AG04449 (cell line): ENCODE measurements around the gene NCSTN.

Source experiments
- CTCF ChIA-PET: fragments of 350-600 bp; formaldehyde crosslinking; extraction: SDS; loops from one replicate; lab custom pipeline; 2021; ENCODE audit warnings: antibody characterized with exemption; lab: Yijun Ruan, JAX
- POLR2A ChIA-PET: fragments of 400-600, 350-600 bp; formaldehyde crosslinking; extraction: SDS; loops from one replicate; lab custom pipeline; 2020; ENCODE audit warnings: antibody characterized with exemption, inconsistent platforms; lab: Yijun Ruan, JAX
- DNase-seq: peaks from one replicate; pipeline ENCODE4 v3.0.0-alpha.2; 2010; ENCODE audit warnings: low read depth, low spot score
- H3K4me3 ChIP-seq: 2 replicates; pipeline ENCODE4 v1.5.1; 2011; ENCODE audit warnings: low read depth, mild to moderate bottlenecking, control low read depth, low read length
- CTCF ChIP-seq: IDR thresholded peaks from one replicate; pipeline ENCODE4 v1.5.1; 2011; ENCODE audit warnings: mild to moderate bottlenecking, moderate library complexity, low read length, control low read depth, inconsistent platforms; ENCODE audit not compliant: insufficient read depth; ENCODE audit errors: missing control alignments

NCSTN gene

GRCh38 chr1:160328184-160328583, 15.0 kb upstream of the NCSTN start:
- no peak overlapping the region for H3K4me3 ChIP-seq
- ChIA-PET POLR2A (no interaction called here), CTCF (interaction anchor here (1.2 to 9.9 kb wide), 4 partner anchors 11 to 135 kb away, joined by 3 to 64 read pairs (median 4); no protein-coding TSS in a partner anchor)
- no peak for TF ChIP-seq CTCF
- DNase-seq: no peak

DNA sequence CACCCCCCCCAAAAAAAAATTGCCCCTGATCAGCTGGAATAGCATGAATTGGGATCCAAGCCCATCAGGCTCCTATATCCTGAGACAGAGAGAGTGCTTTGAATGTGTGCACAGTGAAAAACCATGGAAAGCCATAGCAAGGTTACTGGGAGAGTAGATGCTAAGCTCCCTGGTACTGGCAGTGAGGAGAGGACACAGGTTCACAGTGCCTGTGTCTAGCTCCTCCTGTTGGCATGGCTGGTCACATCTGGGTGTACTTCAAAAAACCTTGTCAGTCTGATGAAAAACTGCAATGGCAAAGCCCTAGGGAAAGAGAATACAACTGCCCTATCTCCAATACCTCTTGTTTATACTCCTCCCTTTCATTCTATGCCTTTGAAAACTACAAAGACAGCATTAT, 13.1 kb upstream of the NCSTN start:
- ChIA-PET CTCF (interaction anchor here (0.5 to 9.9 kb wide), 8 partner anchors 9 to 228 kb away, joined by 3 to 64 read pairs (median 3); no protein-coding TSS in a partner anchor), POLR2A (no interaction called here)
- H3K4me3 ChIP-seq: no peak overlapping the region
- TF ChIP-seq CTCF: no peak
- no peak for DNase-seq

DNA sequence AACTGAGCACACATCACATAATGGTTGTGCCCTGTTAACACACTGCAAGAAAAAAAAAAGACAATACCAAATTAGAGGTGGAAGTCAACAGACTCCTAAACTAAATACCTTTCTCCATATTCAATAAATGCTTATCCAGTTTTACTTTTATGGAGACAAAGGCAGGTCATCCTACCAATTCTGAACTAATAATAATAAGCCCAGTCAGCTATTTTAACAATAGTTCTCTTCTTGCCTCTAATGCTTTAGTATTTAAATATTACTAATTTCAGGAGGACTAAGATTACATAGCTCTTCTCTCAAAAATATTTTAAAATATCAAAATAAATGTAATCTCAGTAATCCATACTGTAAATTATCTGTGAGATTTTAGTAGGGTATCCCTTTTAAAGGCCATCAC, 10.7 kb upstream of the NCSTN start:
- DNase-seq: no peak
- no peak for TF ChIP-seq CTCF
- ChIA-PET POLR2A (no interaction called here), CTCF (interaction anchor here (1.0 to 9.1 kb wide), 4 partner anchors 13 to 139 kb away, joined by 3 to 71 read pairs (median 6); no protein-coding TSS in a partner anchor)
- no peak overlapping the region for H3K4me3 ChIP-seq

DNA sequence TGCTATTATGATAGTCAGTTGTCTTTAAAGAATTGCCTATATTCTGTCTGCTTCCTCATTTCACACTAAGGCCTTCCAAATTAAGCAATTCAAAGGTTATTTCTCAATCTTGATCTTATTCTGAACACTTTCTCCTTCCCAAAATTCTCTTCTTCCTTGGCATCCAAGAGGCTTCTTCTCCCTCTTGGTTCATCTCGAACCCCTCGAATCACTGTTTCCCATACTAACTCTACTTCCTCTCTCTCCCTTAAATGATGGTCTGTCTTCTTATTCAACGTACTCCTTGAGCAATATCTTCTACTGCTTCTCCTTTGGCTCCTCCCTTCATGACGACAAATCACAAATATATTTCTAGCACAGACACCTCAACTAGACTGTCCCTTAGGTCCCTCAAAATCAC, 4.6 kb upstream of the NCSTN start:
- ChIA-PET POLR2A (no interaction called here), CTCF (interaction anchor here (0.7 to 9.1 kb wide), 5 partner anchors 10 to 117 kb away, joined by 3 to 71 read pairs (median 3); no protein-coding TSS in a partner anchor)
- TF ChIP-seq CTCF: no peak
- no peak overlapping the region for H3K4me3 ChIP-seq
- DNase-seq: no peak

DNA sequence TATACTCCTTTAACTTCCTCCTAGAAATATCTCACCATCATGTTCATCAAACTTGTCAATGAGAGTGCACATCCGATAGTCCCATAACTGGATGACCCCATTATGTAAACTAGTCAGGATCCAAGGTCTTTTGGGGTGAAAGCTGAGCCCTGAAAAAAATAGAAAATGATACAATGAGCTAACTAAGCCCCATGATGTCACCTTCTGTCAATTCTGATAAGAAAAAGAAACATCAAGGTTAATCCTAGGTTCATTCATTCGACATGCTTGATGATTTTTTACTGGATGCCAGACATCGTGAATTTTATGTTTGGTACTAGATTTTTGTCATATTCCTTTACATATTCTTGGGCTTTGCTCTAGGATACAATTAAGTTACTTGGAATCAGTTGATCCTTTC, 3.0 kb upstream of the NCSTN start:
- H3K4me3 ChIP-seq: no peak overlapping the region
- ChIA-PET CTCF (interaction anchor here (0.6 to 9.1 kb wide), 7 partner anchors 10 to 147 kb away, joined by 3 to 71 read pairs (median 4); no protein-coding TSS in a partner anchor), POLR2A (no interaction called here)
- TF ChIP-seq CTCF: no peak
- no peak for DNase-seq

GRCh38 chr1:160340866-160341265, 2.3 kb upstream of the NCSTN start:
- POLR2A ChIA-PET: no interaction called here
- peak overlapping the region; percentile 93 for H3K4me3 ChIP-seq

More at GRCh38 chr1:160340866-160341265, 2.3 kb upstream of the NCSTN start:
- no peak for DNase-seq
- CTCF ChIA-PET: interaction anchor here (1.7 kb wide), 1 partner anchor 49 kb away, joined by 8 read pairs; no protein-coding TSS in a partner anchor
- no peak for TF ChIP-seq CTCF
